Measurements from ENCODE around the gene PRPF6. TPM values are rescaled to one million over a fixed set of nuclear protein-coding genes. Genes with fewer than 3 reads are reported as not detected.

PRPF6 gene
- total and polyA plus RNA-seq, 2 of the 13 experiments (the other 11 are each of a cell fraction or from before 2014, with no cell fraction given) = 63.7 to 101 TPM

DNA sequence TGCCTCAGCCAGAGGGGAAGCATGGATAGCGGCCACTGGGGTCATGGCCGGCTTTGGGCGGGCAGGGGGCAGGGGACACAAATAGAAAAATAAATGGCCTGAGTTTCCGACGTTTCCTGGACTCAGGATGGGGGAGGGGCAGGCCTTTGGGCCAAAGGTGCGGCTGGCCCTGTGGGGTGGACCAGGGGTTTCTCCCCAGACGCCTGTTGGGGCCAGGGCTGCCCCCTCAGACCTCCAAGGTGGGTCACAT, 75.6 kb downstream of the PRPF6 start (continued):
- no peak for TF ChIP-seq ZFP90 (CRISPR knock-in tag; IDR thresholded peaks at IDR 0.05; ENCODE audit: borderline replicate concordance)
- TF ChIP-seq ZSCAN30 (CRISPR knock-in tag; IDR thresholded peaks at IDR 0.05) = 0 out of 2 replicates have a peak, but pooled peaks have one; percentile 91
- no peak for TF ChIP-seq ZNF841 (CRISPR knock-in tag; IDR thresholded peaks at IDR 0.05; ENCODE audit: borderline replicate concordance)
- TF ChIP-seq FLYWCH1 (CRISPR knock-in tag; IDR thresholded peaks at IDR 0.05) = no peak
- no peak; the same call in 1 of the 2 replicates for TF ChIP-seq ZNF138 (CRISPR knock-in tag; IDR thresholded peaks at IDR 0.05; ENCODE audit: low read depth)
- no peak for TF ChIP-seq MZF1 (CRISPR knock-in tag; IDR thresholded peaks at IDR 0.05; ENCODE audit: borderline replicate concordance)
- TF ChIP-seq CREM (IDR thresholded peaks at IDR 0.05) = no peak
- TF ChIP-seq CREM (CRISPR knock-in tag; IDR thresholded peaks at IDR 0.05) = no peak
- TF ChIP-seq, protein P1, sequence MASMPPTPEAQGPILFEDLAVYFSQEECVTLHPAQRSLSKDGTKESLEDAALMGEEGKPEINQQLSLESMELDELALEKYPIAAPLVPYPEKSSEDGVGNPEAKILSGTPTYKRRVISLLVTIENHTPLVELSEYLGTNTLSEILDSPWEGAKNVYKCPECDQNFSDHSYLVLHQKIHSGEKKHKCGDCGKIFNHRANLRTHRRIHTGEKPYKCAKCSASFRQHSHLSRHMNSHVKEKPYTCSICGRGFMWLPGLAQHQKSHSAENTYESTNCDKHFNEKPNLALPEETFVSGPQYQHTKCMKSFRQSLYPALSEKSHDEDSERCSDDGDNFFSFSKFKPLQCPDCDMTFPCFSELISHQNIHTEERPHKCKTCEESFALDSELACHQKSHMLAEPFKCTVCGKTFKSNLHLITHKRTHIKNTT (CRISPR knock-in tag; IDR thresholded peaks at IDR 0.05) = no peak
- TF ChIP-seq, protein P2, sequence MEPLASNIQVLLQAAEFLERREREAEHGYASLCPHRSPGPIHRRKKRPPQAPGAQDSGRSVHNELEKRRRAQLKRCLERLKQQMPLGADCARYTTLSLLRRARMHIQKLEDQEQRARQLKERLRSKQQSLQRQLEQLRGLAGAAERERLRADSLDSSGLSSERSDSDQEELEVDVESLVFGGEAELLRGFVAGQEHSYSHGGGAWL (CRISPR knock-in tag; IDR thresholded peaks at IDR 0.05) = no peak
- TF ChIP-seq ZSCAN21 (CRISPR knock-in tag; IDR thresholded peaks at IDR 0.05; ENCODE audit: borderline replicate concordance) = no peak; the same call in 1 of the 2 replicates
- TF ChIP-seq, protein P3, sequence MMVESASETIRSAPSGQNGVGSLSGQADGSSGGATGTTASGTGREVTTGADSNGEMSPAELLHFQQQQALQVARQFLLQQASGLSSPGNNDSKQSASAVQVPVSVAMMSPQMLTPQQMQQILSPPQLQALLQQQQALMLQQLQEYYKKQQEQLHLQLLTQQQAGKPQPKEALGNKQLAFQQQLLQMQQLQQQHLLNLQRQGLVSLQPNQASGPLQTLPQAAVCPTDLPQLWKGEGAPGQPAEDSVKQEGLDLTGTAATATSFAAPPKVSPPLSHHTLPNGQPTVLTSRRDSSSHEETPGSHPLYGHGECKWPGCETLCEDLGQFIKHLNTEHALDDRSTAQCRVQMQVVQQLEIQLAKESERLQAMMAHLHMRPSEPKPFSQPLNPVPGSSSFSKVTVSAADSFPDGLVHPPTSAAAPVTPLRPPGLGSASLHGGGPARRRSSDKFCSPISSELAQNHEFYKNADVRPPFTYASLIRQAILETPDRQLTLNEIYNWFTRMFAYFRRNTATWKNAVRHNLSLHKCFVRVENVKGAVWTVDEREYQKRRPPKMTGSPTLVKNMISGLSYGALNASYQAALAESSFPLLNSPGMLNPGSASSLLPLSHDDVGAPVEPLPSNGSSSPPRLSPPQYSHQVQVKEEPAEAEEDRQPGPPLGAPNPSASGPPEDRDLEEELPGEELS (CRISPR knock-in tag; IDR thresholded peaks at IDR 0.05) = peak; percentile 73
- TF ChIP-seq CCDC6 (CRISPR knock-in tag; IDR thresholded peaks at IDR 0.05) = no peak
- TF ChIP-seq, protein P4, sequence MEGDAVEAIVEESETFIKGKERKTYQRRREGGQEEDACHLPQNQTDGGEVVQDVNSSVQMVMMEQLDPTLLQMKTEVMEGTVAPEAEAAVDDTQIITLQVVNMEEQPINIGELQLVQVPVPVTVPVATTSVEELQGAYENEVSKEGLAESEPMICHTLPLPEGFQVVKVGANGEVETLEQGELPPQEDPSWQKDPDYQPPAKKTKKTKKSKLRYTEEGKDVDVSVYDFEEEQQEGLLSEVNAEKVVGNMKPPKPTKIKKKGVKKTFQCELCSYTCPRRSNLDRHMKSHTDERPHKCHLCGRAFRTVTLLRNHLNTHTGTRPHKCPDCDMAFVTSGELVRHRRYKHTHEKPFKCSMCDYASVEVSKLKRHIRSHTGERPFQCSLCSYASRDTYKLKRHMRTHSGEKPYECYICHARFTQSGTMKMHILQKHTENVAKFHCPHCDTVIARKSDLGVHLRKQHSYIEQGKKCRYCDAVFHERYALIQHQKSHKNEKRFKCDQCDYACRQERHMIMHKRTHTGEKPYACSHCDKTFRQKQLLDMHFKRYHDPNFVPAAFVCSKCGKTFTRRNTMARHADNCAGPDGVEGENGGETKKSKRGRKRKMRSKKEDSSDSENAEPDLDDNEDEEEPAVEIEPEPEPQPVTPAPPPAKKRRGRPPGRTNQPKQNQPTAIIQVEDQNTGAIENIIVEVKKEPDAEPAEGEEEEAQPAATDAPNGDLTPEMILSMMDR (CRISPR knock-in tag; IDR thresholded peaks at IDR 0.05) = peak; percentile 15; the same call in 1 of the 2 replicates
- TF ChIP-seq ZNF619 (CRISPR knock-in tag; IDR thresholded peaks at IDR 0.05) = 0 out of 2 replicates have a peak, but pooled peaks have one; percentile 11
- peak; percentile 81; the same call in 1 of the 2 replicates for TF ChIP-seq ZNF17 (CRISPR knock-in tag; IDR thresholded peaks at IDR 0.05)
- TF ChIP-seq, protein P5, sequence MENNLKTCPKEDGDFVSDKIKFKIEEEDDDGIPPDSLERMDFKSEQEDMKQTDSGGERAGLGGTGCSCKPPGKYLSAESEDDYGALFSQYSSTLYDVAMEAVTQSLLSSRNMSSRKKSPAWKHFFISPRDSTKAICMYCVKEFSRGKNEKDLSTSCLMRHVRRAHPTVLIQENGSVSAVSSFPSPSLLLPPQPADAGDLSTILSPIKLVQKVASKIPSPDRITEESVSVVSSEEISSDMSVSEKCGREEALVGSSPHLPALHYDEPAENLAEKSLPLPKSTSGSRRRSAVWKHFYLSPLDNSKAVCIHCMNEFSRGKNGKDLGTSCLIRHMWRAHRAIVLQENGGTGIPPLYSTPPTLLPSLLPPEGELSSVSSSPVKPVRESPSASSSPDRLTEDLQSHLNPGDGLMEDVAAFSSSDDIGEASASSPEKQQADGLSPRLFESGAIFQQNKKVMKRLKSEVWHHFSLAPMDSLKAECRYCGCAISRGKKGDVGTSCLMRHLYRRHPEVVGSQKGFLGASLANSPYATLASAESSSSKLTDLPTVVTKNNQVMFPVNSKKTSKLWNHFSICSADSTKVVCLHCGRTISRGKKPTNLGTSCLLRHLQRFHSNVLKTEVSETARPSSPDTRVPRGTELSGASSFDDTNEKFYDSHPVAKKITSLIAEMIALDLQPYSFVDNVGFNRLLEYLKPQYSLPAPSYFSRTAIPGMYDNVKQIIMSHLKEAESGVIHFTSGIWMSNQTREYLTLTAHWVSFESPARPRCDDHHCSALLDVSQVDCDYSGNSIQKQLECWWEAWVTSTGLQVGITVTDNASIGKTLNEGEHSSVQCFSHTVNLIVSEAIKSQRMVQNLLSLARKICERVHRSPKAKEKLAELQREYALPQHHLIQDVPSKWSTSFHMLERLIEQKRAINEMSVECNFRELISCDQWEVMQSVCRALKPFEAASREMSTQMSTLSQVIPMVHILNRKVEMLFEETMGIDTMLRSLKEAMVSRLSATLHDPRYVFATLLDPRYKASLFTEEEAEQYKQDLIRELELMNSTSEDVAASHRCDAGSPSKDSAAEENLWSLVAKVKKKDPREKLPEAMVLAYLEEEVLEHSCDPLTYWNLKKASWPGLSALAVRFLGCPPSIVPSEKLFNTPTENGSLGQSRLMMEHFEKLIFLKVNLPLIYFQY (CRISPR knock-in tag; IDR thresholded peaks at IDR 0.05; ENCODE audit: borderline replicate concordance) = no peak
- TF ChIP-seq ZNF549 (CRISPR knock-in tag; IDR thresholded peaks at IDR 0.05) = no peak
- no peak for TF ChIP-seq ZNF543 (CRISPR knock-in tag; IDR thresholded peaks at IDR 0.05)
- TF ChIP-seq ZNF296 (CRISPR knock-in tag; conservative IDR thresholded peaks at IDR 0.05) = 0 out of 2 replicates have a peak, but pooled peaks have one; percentile 73
- no peak for TF ChIP-seq ZNF678 (CRISPR knock-in tag; IDR thresholded peaks at IDR 0.05)

All from HepG2 (cell line).